HEK293 (cell line): ENCODE data around the gene NECTIN4.
A peak's percentile ranks its signal among the peaks of the same experiment; 100 is the strongest.

Experiments
- GLI4 ChIP-seq: fragments of 450-650 bp; formaldehyde crosslinking; IDR thresholded peaks from 2 replicates; pipeline ENCODE4 v1.5.1; 2016; ENCODE audit warnings: missing biosample characterization, missing genetic modification characterization
- MYNN ChIP-seq: fragments of 450-650 bp; formaldehyde crosslinking; IDR thresholded peaks from 2 replicates; pipeline ENCODE4 v1.5.1; 2016; ENCODE audit warnings: missing biosample characterization, missing genetic modification characterization, borderline replicate concordance
- TCF7L2 ChIP-seq: IDR thresholded peaks from 2 replicates; pipeline ENCODE4 v1.6.1; 2011; ENCODE audit warnings: low read depth, mild to moderate bottlenecking, inconsistent platforms, low read length, moderate library complexity, borderline replicate concordance
- WT1 ChIP-seq: fragments of 450-650 bp; formaldehyde crosslinking; IDR thresholded peaks from 2 replicates; pipeline ENCODE4 v1.5.1; 2016; ENCODE audit warnings: missing biosample characterization, missing genetic modification characterization
- ZNF274 ChIP-seq, 2 experiments: fragments of 200-500 bp in 1 of 2; fragments of 450-650 bp in 1 of 2; sonication (Bioruptor generic) in 1 of 2; formaldehyde crosslinking in 1 of 2; IDR thresholded peaks; 2 replicates each; pipeline versions ENCODE4 v1.5.1 to v1.6.1; 2014 to 2016; ENCODE audit warnings: borderline replicate concordance in 1 of 2, inconsistent platforms in 1 of 2, low read length in 1 of 2, missing biosample characterization in 1 of 2, missing genetic modification characterization in 1 of 2
- ZNF701 ChIP-seq: fragments of 450-650 bp; formaldehyde crosslinking; IDR thresholded peaks from 2 replicates; pipeline ENCODE4 v1.5.1; 2016; ENCODE audit warnings: missing biosample characterization, missing genetic modification characterization
- ZNF843 ChIP-seq: fragments of 450-650 bp; formaldehyde crosslinking; IDR thresholded peaks from 2 replicates; pipeline ENCODE4 v1.5.1; 2016; ENCODE audit warnings: missing biosample characterization, missing genetic modification characterization
- TF ChIP-seq, protein P1 (sequence below): fragments of 450-650 bp; formaldehyde crosslinking; IDR thresholded peaks from 2 replicates; pipeline ENCODE4 v1.5.1; 2016; ENCODE audit warnings: missing biosample characterization, missing genetic modification characterization
- TF ChIP-seq, protein P2 (sequence below): fragments of 450-650 bp; formaldehyde crosslinking; IDR thresholded peaks from 2 replicates; pipeline ENCODE4 v1.5.1; 2016; ENCODE audit warnings: missing biosample characterization, missing genetic modification characterization
- TF ChIP-seq, protein P3 (sequence below): fragments of 450-650 bp; formaldehyde crosslinking; IDR thresholded peaks from 2 replicates; pipeline ENCODE4 v1.5.1; 2016; ENCODE audit warnings: missing biosample characterization, missing genetic modification characterization

DNA sequence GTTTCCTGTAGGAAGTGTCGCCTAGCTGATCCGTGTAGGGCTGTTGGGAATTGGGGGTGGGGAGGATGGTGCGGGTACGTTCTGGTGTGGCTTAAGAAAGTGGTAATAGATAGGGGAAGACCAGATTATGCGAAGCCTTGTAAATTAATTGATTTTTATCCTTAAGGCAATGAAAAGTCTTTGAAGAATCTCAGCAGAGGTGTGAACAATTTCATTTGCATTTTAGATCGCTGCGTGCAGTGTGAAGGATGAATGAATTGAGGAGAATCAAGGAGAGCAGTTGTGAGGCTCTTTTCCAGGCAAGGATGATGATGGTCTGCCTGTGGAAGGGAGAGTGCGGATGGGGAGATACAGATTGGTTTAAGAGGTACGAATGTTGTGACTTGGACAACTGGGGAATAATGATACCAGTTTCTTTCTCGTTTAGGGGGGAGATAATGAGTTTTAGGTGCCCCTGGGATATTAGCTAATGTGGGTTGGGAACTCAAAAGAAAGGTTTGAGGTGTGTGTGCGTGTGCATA, 43.9 kb upstream of the NECTIN4 start:
- TF ChIP-seq, protein P1, sequence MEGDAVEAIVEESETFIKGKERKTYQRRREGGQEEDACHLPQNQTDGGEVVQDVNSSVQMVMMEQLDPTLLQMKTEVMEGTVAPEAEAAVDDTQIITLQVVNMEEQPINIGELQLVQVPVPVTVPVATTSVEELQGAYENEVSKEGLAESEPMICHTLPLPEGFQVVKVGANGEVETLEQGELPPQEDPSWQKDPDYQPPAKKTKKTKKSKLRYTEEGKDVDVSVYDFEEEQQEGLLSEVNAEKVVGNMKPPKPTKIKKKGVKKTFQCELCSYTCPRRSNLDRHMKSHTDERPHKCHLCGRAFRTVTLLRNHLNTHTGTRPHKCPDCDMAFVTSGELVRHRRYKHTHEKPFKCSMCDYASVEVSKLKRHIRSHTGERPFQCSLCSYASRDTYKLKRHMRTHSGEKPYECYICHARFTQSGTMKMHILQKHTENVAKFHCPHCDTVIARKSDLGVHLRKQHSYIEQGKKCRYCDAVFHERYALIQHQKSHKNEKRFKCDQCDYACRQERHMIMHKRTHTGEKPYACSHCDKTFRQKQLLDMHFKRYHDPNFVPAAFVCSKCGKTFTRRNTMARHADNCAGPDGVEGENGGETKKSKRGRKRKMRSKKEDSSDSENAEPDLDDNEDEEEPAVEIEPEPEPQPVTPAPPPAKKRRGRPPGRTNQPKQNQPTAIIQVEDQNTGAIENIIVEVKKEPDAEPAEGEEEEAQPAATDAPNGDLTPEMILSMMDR (tag by site-specific recombination) = no peak
- TF ChIP-seq, protein P2, sequence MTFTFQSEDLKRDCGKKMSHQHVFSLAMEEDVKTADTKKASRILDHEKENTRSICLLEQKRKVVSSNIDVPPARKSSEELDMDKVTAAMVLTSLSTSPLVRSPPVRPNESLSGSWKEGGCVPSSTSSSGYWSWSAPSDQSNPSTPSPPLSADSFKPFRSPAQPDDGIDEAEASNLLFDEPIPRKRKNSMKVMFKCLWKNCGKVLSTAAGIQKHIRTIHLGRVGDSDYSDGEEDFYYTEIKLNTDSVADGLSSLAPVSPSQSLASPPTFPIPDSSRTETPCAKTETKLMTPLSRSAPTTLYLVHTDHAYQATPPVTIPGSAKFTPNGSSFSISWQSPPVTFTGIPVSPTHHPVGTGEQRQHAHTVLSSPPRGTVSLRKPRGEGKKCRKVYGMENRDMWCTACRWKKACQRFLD (tag by site-specific recombination) = no peak
- TF ChIP-seq ZNF843 (tag by site-specific recombination) (no peak), GLI4 (tag by site-specific recombination) (no peak), ZNF274 (IDR thresholded peaks at IDR 0.05; ENCODE audit: low read length) (no peak), ZNF274 (tag by site-specific recombination; IDR thresholded peaks at IDR 0.05; ENCODE audit: borderline replicate concordance) (no peak), MYNN (tag by site-specific recombination) (no peak), ZNF701 (tag by site-specific recombination) (no peak), TCF7L2 (no peak), WT1 (no peak)
- TF ChIP-seq, protein P3, sequence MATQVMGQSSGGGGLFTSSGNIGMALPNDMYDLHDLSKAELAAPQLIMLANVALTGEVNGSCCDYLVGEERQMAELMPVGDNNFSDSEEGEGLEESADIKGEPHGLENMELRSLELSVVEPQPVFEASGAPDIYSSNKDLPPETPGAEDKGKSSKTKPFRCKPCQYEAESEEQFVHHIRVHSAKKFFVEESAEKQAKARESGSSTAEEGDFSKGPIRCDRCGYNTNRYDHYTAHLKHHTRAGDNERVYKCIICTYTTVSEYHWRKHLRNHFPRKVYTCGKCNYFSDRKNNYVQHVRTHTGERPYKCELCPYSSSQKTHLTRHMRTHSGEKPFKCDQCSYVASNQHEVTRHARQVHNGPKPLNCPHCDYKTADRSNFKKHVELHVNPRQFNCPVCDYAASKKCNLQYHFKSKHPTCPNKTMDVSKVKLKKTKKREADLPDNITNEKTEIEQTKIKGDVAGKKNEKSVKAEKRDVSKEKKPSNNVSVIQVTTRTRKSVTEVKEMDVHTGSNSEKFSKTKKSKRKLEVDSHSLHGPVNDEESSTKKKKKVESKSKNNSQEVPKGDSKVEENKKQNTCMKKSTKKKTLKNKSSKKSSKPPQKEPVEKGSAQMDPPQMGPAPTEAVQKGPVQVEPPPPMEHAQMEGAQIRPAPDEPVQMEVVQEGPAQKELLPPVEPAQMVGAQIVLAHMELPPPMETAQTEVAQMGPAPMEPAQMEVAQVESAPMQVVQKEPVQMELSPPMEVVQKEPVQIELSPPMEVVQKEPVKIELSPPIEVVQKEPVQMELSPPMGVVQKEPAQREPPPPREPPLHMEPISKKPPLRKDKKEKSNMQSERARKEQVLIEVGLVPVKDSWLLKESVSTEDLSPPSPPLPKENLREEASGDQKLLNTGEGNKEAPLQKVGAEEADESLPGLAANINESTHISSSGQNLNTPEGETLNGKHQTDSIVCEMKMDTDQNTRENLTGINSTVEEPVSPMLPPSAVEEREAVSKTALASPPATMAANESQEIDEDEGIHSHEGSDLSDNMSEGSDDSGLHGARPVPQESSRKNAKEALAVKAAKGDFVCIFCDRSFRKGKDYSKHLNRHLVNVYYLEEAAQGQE (tag by site-specific recombination) = 0 out of 2 replicates have a peak, but pooled peaks have one; percentile 1
